AG08395 (cell line): ENCODE results near the gene VN1R5.
"Not testable (repeated sequence)": the region's sequence is repeated elsewhere in the genome, so short reads cannot be mapped to it uniquely, and the experiment has no call there.

Source experiments
- DNase-seq: peaks from one replicate; pipeline ENCODE4 v3.0.0; 2012; ENCODE audit warnings: mixed read lengths, low spot score

Gene VN1R5

DNA sequence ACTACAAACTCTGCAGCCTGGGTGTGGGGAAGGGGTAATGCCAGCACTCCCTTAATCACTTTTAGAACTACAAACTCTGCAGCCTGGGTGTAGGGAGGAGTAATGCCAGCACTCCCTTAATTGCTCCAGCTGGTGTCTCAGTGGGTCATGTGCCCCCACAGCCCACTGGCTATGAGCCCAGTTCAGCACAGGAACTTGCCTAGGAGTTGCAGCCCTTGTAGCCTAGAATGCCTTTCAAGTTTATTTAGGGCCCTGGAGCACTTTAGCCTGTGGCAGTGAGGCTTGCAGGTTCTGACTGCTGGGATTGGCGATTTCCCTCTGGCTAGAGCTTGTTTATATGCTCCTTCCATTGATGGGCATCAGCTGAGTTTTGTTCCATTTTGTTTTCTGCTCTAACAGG lies 17.1 kb downstream of the VN1R5 start:
- DNase-seq = no peak

DNA sequence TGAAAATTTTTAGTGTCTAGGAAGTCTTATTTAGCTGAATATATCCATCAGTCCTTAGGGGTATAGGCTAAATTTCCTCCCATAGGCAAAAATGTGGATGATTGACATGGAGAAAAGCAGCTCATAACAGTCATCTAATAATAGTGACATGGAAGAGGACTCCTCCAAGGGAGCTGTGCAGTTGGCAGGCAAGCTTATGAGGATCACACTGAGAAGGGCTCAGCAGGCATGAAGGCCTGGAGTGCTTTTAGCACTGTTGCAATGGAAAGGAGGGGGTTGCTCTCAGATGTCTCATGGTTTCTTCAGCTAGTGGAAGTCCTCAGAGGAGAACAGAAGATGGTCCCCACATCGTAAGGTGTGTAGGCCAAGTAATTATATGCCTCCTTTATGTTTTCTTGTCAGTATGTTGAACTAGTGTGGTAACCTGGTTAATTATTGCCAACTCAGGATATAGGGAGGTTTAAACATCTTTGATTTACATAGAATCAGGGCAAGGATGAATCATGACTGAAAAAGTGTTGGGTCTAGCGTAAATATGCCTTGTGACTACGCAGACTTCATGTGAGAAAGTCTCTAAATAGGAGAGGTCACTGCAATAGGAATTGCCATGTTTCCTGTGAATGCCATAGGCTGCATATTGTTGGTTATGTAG lies 18.9 kb downstream of the VN1R5 start:
- DNase-seq = no peak

GRCh38 chr1:247277191-247277590 lies 21.3 kb downstream of the VN1R5 start:
- no peak for DNase-seq

GRCh38 chr1:247281001-247281574 lies 25.2 kb downstream of the VN1R5 start:
- no peak for DNase-seq

DNA sequence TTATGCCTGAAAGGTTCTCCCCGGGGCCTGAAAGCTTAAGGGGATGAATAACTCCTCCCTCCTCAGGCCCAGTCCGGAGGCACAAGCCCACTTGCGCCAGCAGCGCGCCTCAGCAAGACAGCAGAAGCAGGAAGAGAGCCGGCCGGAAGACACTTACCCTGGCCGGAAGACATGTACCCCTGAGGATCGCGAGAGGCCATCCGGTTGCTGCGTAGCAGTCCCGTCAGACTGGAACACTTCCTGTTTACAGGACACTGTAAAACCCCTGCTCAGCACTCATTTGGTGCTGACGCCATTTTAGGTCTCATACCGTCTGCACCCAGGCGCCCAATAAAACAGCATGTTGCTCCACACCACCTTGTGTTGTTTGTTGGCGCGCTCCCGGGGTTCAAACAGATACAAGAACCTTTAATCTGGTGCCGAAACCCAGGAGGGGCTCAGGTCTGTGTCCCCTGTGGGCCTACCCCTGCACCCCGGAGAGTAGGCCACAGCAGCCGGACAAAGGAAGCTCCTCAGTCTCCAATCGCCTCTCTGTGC lies 30.3 kb downstream of the VN1R5 start:
- DNase-seq = no peak

DNA sequence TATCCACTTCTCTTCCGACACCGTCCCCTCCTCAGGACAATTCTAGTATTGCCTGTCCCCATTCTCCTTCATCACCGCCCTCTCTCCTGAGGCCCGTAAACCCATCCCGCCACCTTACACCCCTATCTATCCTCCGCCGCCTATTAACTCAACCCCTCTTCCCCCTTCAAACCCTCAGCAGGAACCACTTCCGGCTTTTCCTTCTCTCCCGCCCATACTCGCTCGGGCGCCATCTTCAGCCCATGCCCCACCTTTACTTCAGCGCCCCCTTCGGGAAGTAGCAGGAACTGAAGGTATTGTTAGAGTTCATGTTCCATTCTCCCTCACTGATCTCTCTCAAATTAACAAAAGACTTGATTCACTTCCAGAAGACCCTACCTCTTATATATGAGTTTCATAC lies 31.6 kb downstream of the VN1R5 start:
- DNase-seq = no peak

GRCh38 chr1:247288341-247288740 lies 32.5 kb downstream of the VN1R5 start:
- DNase-seq = no peak

GRCh38 chr1:247289274-247289892 lies 33.5 kb downstream of the VN1R5 start:
- not testable (repeated sequence) for DNase-seq

DNA sequence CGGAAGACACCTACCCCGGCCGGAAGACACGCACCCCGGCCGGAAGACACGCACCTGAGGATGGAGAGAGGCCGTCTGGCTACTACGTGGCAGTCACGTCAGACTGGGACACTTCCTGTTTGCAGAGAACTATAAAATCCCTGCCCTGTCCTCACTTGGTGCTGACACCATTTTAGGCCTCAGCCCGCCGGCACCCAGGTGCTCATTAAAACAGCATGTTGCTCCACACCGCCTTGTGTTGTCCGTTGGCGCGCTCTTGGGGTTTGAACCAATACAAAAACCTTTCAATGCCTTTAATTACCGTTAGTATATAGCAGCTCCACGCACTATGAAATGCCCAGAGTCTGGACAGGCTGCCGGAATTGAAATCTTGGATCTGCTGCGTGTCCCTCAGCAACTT lies 34.7 kb downstream of the VN1R5 start:
- no peak for DNase-seq

DNA sequence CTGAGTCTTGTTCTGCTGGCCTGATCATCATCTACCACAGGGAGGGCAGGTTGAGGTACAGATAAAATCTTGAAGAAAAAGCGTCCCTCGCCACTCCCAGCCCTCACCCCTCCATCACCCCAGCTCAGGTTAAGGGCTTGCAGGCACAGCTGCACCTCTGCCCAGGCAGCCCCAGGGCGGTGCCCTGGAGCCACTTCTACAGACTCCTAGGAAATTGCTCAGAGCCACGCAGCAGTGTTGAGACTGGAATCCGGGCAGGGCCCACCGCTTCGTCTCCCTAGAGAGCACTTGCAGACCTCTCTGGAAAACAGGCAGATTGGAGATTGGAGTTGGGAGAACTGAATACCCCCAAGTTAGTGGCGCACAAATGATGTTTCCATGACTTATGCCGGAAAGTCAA lies 35.3 kb downstream of the VN1R5 start:
- DNase-seq = no peak

DNA sequence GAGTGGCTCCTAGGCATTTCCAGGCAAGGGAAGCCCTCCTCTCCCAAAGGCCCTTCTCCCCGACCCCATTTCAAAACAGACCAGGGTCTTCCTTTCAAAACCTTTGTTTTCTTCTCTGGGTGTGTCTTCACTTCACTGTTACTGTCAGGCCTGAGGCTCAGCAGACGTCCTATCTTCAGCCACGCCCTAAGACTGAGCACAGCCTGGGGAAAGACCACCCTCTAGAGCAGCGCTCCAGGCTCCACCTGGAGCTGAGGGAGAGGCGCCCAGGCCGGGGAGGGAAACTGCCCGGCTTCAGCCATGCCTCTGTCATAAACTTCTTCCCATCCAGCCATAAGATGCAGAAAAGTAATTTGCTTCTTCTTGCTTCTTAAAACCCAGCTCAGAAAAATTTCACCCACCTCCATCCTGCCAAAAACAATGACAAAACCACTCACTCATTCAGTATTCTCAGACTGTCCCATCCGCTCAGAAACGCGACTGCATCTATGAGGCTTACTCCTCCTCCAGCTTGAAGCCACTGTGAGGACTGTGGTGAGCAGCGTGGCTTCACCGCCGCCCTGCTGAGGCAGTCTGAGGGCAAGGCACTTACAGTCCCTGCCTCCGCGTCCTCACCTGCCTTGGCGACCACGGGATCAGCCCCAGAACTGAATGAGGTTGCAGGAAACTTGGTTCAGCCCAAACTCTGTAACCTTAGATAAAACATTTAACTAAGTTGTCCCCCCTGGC lies 36.1 kb downstream of the VN1R5 start:
- no peak for DNase-seq

DNA sequence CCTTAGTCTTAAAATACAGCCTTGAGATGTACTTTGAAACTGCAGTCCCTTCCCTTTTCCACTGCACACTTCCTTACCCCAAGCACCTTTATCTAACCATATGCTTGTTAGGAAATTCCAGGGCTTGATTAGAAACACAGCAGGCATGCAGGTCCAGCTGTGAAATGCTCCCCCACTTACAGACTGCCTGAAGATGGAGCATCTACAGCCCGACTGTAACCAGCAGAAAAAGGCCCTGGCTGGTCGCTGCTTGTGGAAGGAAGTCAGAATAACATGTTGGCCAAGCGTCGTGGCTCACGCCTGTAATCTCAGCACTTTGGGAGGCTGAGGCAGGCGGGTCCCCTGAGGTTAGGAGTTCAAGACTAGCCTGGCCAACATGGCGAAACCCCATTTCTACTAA lies 37.2 kb downstream of the VN1R5 start:
- no peak for DNase-seq

GRCh38 chr1:247294282-247294681 lies 38.4 kb downstream of the VN1R5 start:
- peak; percentile 51 for DNase-seq

- DNase-seq = no peak
Measured at GRCh38 chr1:247295274-247295684, 39.4 kb downstream of the VN1R5 start.

DNA sequence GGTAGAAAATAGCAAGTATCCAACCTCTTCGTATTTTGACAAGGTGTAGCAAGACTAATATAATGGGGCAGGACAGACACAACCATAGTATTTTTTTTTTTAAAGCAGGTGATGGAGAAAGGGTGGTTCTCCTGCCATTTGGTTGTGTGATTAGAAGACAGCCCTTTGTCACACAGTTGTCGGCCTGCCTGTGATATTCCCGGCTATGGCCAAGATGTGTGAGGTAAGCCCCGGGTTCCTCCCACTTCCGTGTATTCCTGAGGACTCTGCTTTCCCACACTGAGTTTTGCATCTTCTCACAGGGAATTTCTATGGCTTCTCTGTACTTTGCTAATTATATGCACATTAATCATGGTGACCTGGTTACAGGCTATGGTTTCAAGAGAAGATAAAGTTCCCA lies 39.9 kb downstream of the VN1R5 start:
- no peak for DNase-seq

DNA sequence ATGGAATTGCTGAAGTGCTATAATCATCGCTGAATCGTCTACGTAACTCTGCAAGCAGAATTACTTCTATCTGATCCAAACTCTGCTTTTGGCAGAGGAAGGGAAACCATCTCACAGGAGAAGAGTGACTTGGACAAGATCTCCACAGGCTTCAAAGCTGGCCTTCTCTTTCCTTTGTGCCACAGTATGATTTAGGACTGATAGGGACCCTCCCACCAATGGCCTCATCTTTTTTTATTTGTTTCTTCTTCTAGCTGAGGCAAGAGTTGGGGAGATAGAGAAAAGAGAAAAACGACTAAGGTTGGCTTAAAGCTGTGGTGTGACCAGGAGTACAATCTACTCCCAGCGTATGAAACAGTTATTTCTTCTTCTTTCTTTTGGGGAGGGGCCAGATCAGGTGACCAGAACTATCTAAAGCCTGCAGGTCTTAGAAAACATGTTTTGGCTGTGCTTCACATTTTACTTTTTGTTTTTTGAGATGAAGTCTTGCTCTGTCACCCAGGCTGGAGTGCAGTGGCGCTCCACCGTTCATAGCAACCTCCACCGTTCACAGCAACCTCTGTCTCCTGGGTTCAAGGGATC lies 40.8 kb downstream of the VN1R5 start:
- no peak for DNase-seq

GRCh38 chr1:247297263-247298123 lies 41.6 kb downstream of the VN1R5 start:
- DNase-seq = no peak

DNA sequence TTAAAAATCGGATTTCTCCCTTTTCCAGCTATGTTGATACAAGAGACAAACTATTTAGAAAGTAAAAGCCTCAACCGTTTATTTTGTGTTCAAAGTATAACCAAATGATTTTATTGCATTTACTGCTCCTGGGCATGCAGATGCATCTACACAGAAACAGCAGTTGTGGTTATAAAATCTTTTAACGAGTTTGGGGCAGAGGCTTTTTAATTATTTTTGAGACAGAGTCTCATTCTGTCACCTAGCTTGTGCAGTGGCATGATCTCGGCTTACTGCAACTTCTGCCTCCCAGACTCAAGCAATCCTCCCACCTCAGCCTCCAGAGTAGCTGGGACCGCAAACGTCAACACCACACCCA lies 42.2 kb downstream of the VN1R5 start:
- no peak for DNase-seq

GRCh38 chr1:247298701-247299100 lies 42.8 kb downstream of the VN1R5 start:
- DNase-seq = no peak

- no peak for DNase-seq
Measured at GRCh38 chr1:247299723-247300381, 44.0 kb downstream of the VN1R5 start.
